Cerebellar cortex (tissue), 1 donor: ENCODE data around the gene DGLUCY.
"Not testable (repeated sequence)": the region's sequence is repeated elsewhere in the genome, so short reads cannot be mapped to it uniquely, and the experiment has no call there.

Source experiments
- DNase-seq: peaks from one replicate; pipeline ENCODE4 v3.0.0-alpha.2; 2015; ENCODE audit warnings: low spot score

The DGLUCY gene

GRCh38 chr14:91233936-91234790 lies 120.3 kb downstream of the DGLUCY start:
- DNase-seq: no peak

DNA sequence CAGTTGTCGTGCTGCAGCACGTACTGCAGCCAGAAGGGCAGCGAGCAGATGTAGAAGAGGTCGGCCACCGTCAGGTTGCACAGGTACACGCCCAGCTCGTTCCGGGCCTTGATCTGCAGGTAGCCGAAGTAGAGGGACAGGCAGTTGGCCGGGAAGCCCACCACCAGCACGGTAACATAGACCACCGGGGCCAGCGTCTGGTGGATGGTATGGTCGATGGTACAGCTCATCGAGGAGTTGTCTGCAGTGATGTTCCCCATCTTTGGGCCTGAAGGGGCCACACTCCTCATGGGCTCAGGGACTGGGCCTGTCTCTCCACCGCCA lies 120.9 kb downstream of the DGLUCY start:
- DNase-seq: no peak

DNA sequence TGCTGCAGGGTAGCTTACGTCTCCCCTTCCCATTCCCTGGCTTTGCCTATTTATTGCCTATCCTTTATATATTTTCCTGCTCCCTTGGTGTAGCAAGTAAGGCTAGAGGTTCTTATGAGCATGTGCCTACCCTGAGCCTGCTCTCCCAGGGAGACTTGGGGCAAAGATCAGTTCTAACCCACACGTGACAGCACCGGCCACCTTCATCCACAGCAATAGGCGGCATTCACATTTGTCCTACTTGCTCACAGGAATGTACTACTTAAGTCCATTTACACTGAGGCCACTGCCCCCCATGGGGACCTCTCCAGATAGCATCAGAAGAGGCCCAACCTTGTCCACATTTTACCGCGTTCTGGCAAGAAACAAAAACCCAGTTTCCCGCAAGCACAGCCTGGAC lies 122.0 kb downstream of the DGLUCY start:
- no peak for DNase-seq

DNA sequence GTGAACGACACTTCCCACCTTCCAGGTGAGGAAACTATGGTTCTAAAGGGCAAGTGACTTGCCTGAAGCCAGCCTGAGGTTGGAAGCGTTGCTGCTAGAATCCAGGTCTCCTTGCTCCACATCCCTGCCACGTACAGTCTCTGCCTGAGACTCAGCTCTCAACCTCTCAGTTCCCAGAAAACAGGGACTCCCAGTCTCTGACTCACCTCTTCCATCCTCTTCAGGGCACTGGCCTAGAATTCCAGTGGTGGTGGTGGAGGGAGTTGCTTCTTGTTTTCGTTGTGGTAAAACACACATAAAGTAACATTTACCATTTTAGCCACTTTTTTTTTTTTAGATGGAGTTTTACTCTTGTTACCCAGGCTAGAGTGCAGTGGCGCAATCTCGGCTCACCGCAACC lies 123.3 kb downstream of the DGLUCY start:
- DNase-seq: no peak

GRCh38 chr14:91238085-91238484 lies 124.2 kb downstream of the DGLUCY start:
- DNase-seq: no peak

GRCh38 chr14:91238661-91239060 lies 124.8 kb downstream of the DGLUCY start:
- DNase-seq: no peak

DNA sequence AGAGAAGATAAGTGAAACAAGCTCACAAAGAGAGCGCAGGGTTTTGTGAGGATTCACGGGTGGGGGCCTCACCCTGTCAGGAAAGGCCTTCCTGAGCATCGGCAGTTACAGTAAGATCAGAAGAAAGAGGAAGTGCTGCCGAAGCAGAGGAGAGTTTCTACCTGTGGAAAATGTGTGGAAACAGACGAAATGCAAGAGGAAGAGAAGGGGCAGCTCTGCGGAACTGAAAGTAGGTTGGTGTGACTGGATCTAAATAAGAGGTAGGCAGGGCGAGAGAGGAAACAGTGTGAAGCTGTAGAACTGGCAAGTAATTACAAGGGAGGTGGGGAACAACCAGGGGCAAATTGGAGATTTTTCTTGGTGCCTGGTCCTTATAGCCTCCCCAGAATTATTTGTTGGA lies 128.0 kb downstream of the DGLUCY start:
- DNase-seq: no peak

DNA sequence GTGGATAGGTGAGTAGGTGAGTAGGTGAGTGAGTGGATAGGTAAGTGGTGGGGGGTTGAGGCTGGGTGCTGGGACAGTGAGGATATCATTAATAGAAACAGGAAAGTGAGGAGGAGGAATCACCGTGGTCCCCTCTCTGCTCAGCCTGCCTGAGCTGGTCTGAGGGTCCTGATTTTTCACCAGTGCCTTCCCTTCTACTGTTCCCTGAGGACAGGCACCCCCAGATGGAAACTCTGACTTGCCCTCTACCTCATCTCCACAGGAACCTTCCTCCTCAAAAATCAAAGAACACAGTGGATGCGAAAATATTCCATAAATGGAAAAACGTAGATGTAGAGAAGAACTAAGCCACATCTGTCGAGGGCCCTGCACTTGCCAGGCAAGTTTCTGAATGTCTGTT lies 128.8 kb downstream of the DGLUCY start:
- no peak for DNase-seq

DNA sequence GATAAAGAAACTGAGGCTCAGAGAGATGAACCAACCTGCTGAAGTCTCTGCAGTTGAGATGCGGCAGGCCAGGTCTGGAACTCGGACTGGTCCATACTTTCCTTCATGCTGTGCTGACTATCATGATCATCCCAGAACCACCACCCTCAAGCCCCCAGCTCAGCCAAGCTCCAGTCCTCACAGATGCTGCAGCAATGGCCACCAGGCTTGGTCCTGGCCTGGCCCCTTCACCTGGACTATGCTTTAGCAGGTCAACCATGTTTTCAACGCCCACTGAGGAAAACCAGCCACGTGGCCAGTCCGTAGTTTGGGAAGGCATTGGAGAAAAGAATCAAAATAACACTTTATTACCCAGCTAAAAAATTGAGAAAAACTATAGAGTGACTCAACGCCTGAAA lies 129.2 kb downstream of the DGLUCY start:
- no peak for DNase-seq

DNA sequence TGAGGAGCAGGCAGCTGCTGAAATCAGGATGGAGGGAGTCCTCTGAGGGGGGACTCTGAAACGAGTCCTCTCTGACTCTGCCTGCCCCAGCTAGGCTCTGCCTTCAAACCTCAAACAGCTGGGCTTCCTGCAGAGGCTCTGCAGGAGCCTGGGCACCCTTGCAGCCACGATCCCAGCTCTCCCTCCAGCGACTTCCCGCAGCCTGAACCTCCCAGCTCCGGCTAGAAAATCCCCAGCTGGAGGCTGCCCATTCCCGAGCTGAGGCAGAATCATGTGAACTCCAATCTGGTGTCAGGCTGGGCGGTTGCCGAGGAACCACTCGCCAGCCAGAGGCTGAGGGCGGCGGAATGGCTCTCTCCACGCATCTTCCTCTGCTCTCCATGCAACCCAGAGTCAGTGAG lies 130.6 kb downstream of the DGLUCY start, which contains the start of gene GPR68:
Gene GPR68 (minus strand): TSS at position 204 of the 401 bp plus-strand sequence. CDS start 9,654 bp downstream, outside the sequence.
- peak; percentile 85 for DNase-seq

GRCh38 chr14:91245029-91245428 lies 131.2 kb downstream of the DGLUCY start:
- DNase-seq: peak; percentile 25

DNA sequence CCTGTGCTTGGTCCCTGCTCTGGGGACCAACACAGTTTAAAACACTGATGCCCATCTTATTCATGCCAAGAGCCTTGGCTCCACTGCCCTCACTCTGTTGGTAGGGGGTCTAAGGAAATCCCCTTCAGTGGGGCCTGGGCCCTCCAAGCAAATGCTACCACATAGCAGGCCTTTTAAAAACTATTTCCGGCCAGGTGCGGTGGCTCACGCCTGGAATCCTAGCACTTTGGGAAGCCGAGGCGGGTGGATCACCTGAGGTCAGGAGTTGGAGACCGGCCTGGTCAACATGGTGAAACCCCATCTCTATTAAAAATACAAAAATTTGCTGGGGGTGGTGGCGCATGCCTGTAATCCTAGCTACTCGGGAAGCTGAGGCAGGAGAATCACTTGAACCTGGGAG lies 131.7 kb downstream of the DGLUCY start:
- not testable (repeated sequence) for DNase-seq

GRCh38 chr14:91246051-91246852 lies 132.4 kb downstream of the DGLUCY start:
- no peak for DNase-seq

- peak; percentile 84 for DNase-seq
Measured at GRCh38 chr14:91249841-91250616, 136.2 kb downstream of the DGLUCY start.

DNA sequence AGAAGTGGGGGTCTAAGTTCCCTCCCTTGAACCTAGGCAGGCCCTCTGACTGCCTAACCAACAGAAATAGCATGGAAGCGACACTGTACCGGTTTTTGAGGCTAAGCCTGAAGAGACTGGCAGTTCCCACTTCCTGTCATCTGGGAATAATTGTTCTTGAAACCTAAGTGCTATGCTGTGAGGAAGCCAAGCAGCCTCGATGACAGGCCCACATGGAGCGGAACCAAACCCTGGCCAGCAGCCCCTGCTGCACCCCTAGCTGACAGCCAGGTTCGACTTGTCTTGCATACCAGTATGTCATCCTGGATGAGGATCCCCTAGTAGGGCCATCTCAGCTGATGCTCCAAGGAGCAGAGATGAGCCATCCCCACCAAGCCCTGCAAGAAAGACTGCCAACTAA lies 137.0 kb downstream of the DGLUCY start:
- peak; percentile 52 for DNase-seq

DNA sequence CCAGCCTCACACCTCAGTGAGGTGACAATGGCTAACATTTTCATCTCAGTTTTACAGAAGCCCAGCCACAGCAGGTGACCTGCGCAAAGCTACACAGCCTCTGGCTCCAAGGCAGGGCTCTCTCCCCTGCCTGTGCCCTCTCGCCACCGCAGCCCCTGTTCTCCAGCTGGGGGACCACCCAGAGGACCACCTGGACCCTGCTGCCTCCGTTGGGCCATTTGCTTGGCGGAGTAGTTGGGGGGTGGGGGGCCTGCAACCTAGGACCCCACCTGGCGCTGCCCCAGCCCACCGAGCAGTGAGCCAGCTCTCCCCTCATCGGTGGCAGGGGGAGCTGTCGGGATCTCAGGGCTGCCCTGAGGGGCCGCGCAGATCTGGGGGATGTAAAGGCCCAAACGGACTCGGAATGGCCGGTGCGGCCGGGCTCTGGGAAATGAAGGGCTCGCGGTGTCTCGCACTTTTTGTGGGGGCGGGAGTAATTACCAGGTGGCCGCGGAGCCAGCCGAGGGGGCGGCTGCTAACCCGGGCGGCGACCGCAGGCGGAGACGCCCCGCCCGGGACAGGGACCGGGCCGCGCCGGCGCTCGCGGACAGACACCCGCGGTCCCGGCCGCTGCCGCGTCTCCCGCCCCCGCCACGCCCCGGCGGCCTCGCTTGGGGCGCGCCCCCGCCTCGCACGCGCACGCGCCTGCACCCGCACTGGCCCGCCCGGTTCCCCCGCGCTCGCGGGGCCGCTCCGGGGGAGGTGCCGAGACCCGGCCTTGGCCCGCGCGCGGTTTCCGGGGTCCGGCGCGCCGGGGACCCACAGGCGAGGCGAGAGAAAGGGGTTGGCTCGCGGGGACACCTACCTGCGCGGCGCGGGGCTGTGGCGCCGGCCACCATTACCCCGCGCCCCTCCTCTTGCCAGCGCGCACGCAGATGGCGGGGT lies 139.3 kb downstream of the DGLUCY start:
- peak; percentile 28 for DNase-seq

DNA sequence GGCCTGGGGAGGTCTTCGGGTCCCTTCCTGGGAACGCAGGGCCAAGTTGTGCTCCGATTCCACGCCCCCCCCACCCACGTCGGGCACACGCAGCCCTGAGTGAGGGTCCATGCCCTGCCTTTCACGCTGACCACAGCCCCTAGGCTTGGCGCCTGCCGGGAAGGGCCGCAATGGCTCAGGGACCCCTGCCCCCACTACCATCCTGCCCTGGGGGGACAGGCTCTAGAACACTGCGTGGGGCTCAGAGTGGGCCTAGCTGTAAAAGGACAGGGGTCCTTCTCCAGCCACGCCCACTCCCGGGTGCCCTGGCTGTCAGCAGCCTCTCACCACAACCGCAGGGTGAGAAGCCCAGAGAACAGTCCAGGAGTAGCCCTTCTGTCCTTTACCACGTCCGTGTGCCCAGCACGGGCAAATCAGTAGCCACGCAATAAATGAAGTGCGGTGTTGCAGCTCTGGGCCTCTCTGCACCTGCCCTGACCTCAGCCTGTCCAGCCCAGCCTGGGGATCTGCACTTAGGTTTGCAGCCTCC lies 140.0 kb downstream of the DGLUCY start:
- peak; percentile 48 for DNase-seq

DNA sequence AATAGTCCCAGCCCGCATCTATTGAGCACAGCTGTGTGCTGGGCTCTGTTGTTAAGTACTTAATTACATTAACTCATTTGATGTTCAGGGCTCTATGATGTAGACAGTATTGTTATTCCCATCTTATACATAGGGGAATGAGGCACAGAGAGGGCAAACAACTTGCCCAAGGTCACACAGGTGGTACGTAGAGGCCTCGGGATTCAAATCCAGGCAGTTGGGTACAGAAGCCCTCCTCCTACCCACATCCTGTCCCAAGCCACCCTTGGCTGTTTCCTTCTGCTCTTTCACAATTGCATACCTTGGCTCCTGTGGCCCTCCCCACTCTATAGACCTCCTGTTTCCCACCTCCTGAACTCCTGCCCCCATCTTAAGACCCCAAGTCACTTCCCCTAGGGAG lies 140.6 kb downstream of the DGLUCY start:
- no peak for DNase-seq

DNA sequence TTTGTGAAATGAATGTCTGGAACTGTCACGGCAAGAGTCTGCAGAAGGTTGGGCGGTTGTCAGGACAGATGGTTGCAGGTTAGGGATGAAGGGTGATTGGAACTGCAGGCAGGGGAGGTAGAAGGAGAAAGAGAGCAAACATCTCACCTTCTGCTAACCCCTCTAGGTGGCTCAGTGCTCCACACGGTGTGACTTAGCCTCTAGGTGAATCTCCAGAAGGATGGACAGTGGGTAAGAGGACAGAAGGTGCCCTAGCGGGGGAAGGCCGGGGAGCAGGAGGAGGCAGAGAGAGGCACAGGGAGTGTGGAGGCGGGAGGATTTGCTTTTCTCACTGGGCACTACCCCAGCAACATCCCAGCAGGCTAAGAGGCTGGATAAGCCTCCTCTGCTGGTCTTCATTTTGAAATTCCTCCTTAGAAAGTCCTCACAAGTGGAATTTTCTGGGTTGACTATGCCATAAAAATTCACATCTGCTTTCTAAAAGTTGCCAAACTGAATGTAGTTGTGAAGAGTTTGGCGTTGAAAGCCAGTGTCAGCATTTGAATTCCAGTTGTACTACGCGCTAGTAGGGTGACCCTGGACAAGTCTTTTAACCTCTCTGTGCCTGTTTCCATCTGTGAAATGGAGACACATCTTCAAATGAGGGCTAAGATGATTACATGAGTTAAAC lies 141.3 kb downstream of the DGLUCY start:
- DNase-seq: peak; percentile 79

DNA sequence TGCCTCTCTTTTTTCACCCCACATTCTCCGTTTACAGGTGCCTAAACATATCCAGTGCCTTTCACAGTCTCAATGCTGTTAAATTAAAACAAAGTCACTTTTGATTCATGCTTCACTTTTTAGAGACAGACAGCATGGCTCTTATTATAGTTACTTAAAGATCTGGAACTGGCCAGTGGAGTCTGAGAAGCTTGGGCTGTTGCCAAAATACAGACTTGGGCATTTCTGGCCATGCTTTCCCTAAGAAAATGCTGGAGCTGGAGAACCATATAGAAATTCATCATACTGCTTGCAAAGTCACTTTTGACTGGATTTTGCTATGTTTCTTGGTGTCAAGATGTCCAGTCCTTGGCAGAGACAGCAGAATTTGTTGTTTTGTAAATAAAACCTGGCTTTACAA lies 142.8 kb downstream of the DGLUCY start:
- DNase-seq: peak; percentile 61
